GM18520 (cell line): ENCODE data around the gene PHKG2.

Experiments
- ATAC-seq: cut with Tn5 transposase; IDR thresholded peaks from one replicate; pipeline ENCODE4 v1.9.1; 2021; ENCODE audit not compliant: unreplicated experiment

Gene PHKG2

DNA sequence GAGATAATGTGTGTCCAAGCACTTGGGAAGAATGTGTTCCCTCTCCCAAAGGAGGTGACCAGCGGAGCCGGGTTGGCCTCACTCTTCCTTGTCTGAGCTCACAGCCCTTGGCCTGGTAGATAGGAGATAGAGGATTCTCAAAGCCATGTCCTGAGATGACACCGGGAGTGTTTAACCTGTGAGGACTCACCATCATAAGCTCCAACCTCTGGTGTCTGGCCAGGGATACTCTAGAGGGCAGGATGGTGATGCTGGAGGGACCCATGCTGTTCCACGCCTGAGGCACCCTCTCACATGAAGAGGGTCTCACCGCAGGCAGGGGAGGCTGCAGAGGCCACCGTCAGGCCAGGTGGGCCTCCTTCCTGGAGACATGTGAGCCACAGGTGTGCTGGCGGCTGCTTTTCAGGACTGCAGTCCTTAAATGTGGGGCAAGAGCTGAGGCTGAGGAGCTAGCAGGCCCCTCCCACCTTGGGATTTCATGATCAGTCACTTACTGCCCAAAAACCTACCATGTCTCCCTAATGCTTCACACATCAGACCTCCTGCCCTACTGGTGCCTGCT, 45.4 kb downstream of the PHKG2 start:
- ATAC-seq, result no peak

DNA sequence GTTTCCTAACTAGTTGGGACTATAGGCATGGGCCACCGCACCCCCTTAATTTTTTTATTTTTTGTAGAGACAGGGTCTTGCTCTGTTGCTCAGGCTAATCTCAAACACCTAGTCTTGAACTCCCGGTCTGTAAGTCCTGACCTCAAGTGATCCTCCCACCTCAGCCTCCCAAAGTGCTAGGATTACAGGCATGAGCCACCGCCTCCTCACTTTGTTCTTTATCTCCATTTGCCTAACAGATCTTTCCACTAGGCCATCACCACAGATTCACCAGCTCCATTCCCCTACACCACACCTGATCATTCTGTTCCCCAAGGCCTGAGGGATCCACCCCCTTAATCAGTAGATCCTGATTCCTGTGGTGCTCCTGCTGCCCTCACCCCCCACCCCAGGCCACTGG, 46.4 kb downstream of the PHKG2 start:
- no peak for ATAC-seq

DNA sequence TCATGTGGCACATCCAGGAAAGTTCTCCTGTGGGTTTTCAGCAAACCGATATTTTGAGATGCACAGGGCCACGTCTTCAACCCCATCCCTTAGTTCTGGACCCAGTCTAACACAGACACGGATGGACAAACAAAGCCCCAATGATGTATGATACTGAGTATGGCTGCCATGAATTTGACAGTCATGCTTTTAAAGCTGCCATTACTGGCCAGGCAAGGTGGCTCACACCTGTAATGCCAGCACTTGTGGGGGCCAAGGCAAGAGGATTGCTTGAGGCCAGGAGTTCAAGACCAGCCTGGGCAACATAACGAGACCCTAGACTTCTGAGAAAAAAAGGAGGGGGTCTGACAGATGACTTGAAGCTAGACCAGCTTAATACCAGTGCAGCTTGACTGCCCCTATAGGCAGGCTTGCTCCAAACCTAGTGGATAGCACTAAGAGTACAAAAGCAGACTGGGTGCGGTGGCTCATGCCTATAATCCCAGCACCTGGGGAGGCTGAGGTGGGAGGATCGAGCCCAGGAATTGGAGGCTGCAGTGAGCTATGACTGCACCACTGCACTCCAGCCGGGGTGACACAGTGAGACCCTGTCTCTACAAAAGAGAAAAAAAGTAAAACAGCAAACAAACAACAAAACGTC, 49.6 kb downstream of the PHKG2 start:
- no peak for ATAC-seq
